GM19035 (cell line): Measurements from ENCODE around the gene AATF.

ENCODE experiments used
- ATAC-seq: cut with Tn5 transposase; IDR thresholded peaks from one replicate; pipeline ENCODE4 v1.9.1; 2021; ENCODE audit not compliant: unreplicated experiment

The AATF gene

DNA sequence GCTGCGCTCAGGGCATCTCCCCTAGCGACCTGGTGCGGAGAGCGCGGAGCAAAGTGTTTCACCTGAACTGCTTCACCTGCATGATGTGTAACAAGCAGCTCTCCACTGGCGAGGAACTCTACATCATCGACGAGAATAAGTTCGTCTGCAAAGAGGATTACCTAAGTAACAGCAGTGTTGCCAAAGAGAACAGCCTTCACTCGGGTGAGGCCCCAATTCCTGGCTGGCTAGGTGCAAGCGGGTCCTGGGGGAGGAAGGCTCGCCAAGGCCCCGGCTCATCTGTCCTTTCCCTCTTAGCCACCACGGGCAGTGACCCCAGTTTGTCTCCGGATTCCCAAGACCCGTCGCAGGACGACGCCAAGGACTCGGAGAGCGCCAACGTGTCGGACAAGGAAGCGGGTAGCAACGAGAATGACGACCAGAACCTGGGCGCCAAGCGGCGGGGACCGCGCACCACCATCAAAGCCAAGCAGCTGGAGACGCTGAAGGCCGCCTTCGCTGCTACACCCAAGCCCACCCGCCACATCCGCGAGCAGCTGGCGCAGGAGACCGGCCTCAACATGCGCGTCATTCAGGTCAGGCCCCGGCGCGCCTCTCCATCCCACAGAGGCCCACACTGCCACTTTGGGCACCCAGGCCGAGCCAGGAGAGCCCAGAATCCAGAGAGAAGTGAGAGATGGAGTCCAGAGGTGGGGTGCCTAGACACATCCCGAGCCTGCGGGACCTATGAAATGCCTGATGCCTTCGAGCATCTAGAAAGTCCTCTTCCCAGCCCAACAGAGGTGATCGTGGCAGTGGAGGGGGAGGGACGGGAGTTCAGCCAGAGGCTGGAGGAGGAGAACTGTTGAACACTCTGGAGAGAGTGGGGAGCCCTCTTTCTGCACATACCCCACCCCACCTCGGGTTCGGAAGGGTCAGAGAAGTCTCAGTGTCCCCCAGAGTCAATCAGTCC lies 8.2 kb upstream of the AATF start:
- ATAC-seq, result no peak

DNA sequence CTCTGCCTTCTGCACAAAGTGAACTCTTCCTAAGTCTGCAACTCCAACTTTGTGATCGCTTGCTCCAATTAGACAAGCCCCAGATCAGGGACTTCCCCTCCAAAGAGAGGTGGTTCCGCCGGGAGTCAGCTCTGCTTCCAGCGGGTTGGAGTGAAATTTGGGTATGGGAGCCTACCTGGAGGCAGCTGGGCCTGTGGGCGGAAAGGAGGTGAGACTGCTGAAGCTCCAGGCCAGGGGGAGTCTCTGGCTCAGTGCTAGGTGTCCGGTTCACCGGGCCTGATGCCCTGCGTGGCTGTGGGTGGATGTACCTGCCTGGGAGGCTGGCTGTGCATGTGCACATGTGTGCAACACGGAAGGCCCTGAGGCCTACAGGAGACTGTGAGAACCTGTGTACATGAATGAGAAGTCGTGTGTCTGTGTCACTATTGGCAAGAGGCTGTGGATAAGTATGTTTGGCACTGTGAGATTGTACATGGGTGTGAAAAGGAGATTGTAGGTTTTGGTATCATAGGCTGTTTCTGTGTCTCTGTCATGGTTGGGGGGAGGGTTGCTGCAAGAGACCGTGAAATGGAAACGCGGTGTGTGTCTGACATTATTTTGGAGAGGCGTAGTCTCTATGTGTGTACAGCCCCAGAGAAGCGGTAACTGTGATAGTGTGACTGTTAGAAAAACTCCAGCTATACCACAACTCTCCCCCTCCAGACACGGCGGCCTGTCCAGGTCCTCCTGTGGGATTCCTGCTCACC lies 7.3 kb upstream of the AATF start:
- no peak for ATAC-seq

DNA sequence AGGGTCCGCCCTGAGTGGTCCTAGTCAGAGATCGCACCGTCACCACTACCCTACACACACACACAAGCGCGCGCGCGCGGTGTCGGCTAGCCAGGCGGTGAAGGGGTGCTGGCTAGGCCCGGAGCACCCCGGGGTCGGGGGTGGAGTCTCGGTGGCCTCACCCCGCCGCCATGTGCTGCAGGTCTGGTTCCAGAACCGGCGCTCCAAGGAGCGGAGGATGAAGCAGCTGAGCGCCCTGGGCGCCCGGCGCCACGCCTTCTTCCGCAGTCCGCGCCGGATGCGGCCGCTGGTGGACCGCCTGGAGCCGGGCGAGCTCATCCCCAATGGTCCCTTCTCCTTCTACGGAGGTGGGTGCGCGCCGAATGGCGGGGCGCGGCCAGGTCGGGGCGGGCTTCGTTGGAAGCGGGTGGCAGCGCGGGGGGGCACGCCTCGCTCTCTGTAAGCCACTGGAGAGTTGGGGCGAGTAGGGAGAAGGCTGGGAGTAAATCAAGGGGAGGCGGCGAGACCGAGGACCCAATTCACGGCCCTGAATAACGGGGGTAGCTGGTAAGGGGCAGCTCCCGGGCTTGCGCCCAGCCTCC lies 6.6 kb upstream of the AATF start:
- ATAC-seq, result no peak

DNA sequence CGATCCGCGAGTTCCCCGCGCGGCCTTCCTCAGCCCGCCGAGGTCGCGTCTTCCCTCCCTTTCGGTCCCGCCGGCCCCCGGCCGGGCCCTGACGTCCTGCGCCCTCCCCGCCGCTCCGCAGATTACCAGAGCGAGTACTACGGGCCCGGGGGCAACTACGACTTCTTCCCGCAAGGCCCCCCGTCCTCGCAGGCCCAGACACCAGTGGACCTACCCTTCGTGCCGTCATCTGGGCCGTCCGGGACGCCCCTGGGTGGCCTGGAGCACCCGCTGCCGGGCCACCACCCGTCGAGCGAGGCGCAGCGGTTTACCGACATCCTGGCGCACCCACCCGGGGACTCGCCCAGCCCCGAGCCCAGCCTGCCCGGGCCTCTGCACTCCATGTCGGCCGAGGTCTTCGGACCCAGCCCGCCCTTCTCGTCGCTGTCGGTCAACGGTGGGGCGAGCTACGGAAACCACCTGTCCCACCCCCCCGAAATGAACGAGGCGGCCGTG lies 6.1 kb upstream of the AATF start:
- ATAC-seq, result no peak

DNA sequence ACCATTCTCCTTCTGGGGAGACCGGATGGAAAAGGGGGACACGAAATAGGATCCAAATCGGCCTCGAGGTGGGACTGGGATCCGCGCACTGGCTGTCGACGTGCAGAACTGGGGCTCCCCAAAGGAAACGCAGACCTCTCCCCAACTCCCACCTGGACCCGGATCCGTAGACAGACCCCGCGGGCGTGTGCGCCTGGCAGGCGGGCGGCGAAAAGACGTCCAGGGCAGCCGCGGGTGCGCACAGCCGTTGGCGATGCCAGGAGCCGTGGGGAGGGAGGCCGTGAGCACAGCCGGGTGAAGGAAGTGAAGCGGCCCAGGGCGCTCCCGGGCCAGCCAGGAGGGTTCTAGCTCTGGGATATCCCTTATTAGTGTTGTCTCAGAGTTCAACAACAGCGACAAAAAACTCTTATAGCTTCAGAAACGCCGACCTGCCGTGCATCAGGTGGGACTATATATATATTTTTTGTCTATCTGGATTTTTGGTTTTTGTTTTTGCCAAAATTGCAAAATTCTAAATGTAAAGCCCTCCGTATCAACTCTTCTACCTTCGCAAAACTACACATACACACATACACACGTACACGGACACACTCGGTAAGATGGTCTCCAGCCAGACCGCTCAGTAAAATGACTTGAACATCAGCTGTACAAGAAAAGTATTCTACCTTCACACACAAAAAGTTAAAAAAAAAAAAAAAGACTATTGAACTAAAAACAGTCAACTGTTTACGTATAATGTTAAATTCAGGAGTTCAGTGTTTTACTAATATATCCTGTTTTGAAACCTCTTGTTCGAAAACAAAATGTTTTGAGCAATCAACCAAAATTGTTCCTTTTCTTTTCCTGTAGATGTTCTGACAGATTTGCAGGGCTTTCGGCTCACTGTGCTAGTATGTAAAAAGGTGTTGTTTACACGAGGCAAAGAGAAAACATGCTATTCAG lies 5.2 kb upstream of the AATF start:
- ATAC-seq, result no peak

DNA sequence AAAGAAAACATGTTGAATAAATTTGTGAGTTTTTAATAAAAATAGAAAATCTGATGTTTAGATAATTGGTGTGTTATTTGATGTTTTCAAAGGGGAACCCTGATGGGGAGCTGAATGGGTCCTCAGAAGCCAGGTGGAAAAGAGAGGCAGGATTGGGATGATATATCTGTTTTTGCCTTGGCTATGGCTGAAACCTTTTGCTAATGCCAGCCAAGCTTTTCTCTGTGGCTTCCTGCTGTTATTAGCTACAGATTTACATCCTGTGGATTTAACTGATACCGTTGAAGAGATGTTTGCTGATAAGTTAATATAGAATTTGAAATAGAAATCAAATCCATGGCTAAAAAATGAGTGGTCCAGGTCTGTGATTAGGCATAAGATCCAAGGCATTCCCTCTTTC lies 4.2 kb upstream of the AATF start:
- no peak for ATAC-seq

DNA sequence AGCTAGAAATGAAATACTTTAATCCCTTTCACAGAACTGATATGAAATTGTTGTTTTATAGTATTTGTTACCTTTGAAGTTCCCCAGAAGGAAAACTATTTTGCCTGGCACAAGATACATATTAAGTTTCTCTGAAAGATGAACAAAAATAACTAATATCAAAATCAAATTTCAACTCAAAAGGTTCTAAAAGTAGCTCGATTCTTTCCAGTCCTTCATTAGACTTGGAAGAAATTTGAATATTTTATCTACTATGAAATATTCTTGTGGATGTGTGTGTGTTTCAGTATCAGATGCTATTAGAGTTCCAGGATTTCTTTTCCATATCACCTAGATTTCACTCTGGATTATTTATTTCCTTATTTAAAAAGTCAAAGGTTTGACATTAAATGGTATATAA lies 3.6 kb upstream of the AATF start:
- ATAC-seq, result no peak

DNA sequence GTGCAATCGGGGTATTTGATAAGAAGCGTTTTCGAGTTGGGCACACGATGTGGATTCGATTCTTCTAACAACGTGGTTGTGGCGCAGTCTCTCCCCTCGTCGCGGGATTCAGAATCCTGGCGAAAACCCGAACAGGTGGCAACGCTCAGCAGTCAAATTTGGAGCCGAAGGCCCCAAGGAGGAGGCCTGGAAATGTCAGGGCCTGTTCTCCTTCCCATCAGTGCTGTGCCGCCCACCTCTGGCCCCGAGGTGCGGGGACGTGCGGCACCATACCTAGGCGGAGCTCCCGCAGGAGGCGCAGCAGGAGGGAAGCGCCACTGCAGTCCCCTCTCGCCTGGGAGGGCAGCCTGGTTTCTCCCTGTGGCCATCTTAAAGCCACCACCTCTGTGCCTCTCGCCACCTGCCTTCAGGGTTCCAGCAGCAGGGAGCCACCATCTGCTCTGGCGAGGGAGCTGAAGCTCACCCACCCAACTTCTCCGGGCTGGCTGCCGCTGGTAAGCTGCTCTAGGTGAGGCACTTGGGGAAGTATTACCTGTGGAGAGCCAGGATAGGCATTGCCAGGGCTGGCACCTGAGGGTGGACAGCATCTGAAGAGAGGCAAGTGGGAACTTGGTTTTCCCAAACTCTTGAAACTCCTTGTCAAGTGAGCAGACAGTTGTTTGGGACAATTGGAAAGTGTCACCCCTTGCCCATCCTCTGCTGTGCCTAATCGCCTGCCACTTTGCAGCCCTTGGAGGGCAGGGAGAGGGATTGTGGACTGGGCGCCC lies 2.6 kb upstream of the AATF start:
- no peak for ATAC-seq

DNA sequence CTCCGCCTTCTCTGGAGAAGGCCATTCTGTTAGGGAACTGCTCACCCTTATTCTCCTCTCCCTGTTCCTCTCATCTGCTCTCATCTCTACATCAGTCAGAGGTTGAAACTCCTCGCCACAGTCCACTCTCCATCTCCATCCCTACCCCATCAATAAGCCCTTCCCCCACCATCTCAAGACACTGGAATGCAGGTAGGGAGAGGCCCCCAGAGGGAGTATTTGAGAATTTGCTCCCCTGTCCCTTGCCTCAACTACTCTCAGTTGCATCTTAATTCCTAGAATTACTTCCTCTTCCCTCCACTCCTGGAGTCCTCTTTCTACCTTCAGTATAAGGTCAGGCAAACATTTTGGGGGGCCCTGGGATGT lies 2.0 kb upstream of the AATF start:
- ATAC-seq, result no peak

DNA sequence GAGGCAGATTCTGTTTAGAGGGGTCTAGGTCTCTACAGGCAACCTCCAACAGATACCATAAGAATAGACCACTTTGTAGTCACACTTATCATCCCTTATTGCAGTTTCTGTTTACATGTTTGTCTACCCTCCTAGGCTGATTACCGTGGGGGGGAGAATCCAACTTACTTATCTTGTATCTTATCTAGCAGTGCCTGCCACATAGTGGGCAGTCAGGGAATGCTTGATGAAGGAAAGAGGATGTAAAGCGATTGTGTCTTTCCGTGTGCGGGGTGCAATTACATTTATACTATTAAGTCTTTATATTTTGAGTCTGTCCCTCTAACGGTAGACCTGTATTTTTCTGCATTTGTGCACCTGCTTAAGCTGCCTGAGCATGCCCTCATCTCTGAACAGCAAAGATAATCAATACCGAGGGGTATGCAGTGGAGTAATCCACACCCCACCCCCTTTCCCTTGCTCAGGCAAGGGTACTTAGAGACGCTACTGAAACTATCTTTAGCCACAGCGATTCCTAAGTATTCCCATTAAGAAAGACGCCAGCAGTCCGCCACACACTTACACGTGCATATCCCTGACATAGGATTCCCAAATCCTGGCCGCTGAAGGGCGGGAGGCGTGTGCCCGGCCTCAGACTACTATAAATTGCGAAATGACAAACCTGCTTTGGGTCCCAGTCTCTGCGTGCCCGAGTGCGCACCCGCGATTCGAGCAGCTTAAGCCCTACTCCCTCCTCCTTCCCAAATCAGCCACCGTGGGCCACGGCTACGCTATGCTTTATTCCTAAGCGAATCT lies 635 bp upstream of the AATF start:
- no peak for ATAC-seq

DNA sequence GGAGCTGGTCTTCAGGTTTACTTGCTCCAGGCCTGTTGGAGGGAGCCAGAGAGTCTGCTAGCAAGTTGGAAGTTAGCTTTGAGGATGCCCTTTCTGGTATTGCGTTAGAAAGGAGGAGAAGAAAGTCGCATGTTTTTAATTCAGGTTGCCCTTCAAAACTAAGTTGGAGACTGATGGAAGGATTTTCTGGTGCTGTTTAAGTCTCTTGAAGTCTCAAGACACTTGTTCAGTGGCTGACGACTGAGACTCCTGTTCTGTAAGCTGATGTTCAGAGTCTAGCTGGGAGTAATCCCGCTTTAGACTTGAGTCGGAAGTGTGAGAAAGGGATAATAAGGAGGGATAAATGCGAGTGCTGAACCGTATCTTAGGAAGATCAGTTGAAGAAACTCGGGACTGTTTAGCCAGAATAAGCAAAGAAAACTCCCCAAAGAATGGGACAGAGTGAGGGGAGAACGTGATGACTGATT lies 740 bp downstream of the AATF start:
- no peak for ATAC-seq

DNA sequence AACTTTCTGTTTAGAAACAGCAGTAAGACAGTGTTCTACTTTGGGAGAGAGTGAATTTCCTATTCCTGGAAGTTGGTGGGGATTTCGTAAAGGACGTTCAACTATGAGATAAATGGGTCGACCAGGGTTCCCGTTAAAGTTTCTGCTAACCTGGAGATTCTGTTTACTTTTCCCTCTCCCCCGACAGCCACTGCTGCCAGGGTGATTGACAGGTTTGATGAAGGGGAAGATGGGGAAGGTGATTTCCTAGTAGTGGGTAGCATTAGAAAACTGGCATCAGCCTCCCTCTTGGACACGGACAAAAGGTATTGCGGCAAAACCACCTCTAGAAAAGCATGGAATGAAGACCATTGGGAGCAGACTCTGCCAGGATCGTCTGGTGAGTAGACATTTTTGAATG lies 1.3 kb downstream of the AATF start:
- ATAC-seq, result no peak

DNA sequence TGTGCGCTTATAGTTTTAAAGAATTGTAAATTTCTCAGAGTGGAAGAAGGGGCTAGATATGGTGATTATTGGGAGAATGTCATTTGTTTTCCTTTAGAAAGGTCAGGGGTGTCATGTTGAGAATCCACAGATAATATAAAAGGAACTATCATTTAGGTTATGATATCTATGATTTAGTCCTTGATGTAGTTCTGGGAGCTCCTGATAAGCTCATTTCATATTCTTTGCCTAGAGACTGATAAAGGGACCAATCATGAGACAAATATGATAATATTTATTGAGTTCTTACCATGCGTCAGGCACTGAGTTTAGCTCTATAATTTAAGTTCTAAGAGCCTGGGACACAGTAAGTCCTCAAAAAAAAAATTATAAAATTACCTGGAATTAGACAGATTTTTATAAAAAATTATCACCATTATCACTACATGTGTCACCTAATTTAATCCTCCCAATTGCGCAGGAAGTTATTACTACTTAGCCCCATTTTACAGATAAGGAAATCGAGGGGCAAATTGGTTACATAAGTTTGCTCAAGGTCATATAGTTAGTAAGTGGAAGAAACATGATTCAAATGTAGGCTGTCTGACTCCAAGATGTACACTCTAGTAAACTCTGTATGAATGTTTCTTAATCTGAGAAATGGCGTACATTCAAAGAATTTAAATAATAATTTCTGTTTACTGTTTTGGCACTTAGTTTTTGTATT lies 2.5 kb downstream of the AATF start:
- ATAC-seq, result no peak

DNA sequence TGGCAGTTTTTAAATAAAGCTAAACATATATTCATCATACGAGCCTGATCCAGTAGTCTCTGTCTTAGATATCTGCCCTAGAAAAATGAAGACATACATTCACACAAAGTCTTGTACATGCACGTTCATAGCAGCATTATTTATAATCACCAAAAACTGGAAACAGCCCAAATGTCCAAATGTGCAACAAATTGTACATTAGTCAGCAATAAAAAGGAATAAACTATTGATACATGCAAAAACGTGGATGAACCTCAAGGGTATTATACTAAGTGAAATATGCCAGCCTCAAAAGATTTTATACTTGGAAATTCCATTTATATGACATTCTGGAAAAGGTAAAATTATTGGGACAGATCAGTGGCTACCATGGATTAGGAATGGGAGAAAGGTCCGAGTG lies 22.8 kb downstream of the AATF start:
- no peak for ATAC-seq

DNA sequence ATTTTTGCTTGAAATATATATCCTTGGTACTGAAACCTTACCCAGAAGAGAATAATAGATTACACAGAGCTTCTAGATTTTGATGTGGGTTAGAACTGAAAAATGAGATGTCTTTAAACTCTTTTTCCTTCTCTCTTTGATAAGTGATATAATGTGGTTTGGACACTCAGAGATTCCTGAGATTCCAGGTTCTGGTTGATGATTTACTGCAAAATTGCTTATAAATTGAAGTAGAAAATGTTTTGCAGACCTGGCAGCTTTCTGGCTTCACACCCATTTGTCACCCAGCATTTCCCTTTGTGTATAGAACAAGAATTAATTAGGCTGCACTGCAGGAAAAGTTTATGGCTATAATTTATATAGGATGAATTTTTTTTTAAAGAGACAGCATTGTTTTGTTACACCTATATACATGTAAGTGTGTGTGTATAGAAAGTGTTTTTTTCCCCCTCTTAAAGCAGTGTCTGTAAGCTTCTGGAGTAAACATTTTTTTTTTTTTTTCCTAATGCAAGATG lies 23.5 kb downstream of the AATF start:
- no peak for ATAC-seq

DNA sequence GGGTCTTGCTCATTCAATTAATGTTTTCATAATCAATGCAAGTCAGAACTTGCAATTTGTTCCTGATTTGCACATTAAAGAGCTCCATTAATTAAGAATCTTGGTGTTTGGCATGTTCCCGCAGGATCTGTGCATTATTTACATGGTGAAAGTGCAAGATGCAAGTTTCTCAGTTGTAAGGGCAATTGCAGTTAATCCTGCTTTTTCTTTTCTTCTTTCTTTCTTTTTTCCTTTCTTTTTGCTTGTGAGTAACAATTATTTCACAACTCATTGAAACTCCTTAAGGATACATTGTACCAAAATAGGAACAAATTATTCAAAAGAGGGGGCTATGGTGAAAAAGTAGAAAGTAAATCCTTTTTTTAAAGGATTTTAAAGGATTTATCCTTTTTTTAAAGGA lies 24.2 kb downstream of the AATF start:
- no peak for ATAC-seq

DNA sequence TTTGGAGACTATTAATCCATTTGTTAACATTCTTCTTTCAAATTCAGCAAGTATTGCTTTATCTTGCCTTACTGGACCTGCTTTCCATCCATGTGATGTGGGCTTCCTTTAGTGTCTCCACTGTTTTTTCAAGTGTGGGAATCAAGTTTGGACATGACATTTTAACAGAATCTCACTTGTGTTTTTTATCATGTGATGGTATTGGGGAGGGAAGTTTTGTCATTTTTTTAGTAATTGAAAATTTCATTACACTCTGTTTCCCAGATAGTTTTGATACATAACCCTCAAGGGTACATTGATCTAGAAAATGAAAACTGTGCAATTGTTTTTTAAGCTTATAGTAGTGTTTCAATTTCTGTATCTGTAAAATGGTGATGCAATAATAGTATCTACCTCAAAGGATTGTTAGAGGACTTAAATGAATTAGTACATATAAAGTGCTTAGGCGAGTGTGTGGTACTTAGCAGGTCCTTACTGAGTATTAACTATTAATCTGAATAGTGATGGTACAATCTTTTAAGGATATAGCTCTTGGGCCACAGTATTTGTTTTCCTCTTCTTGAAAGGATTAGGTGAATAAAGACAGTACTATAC lies 27.3 kb downstream of the AATF start:
- ATAC-seq, result no peak

DNA sequence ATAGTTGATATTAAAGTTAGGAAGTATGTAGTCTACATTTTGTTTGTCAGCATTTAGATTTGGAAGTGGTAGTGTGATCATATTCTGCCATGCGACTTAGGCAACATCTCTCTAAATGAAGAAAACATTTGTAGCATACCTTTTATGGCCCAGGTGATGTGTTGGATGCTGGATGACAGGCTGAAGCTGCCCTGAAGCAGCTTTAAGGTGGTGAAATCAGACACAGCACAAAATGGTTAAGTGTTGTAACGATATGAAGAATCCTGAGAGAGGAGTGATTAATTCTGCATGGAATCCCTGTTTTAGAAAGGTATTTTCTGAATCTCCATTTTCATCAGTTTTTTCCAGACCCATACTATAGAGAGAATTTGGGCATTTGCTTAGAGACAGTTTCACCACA lies 28.3 kb downstream of the AATF start:
- ATAC-seq, result no peak
